ENCODE measurements around the gene SRPRB.

SRPRB gene

DNA sequence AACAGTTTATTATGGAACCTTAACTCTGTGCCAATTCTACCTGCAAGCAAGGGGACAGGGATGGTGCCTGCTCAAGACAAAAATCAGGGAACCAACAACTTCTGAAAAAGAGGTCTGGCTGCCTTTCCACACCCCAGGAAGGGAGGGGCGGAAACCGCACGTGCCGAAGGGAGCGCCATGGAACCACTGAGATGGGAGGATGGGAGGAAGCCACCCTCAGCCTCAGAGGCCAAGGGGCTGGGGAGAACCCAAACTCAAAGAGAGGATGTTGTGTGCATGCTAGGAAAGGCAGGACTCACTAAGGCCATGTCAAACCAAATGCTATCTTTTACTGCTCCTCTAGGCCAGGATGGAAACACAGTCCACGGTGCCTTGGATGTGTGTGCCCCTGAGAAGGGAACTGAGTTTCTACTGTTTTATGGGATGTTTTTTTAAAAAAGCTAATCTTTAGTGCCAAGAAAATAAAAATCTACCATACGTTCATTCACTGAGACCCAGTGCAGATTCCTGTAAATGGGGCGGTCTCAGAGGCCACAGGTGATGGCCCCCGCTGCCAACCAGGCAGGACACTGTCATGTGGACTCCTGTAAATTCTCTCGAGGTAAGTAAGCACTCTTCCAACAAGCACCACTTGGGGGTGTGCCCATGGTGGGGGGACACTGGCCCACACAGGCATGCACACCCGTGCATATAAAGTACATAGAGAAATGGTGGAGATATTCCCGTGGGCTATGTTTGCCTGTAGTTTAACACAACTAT, 20.5 kb downstream of the SRPRB start:
- no peak overlapping the region for H3K4me3 ChIP-seq (ENCODE audit: low read depth, low read length)
- no peak for DNase-seq (ENCODE audit: low read depth)
- TF ChIP-seq, protein P1, sequence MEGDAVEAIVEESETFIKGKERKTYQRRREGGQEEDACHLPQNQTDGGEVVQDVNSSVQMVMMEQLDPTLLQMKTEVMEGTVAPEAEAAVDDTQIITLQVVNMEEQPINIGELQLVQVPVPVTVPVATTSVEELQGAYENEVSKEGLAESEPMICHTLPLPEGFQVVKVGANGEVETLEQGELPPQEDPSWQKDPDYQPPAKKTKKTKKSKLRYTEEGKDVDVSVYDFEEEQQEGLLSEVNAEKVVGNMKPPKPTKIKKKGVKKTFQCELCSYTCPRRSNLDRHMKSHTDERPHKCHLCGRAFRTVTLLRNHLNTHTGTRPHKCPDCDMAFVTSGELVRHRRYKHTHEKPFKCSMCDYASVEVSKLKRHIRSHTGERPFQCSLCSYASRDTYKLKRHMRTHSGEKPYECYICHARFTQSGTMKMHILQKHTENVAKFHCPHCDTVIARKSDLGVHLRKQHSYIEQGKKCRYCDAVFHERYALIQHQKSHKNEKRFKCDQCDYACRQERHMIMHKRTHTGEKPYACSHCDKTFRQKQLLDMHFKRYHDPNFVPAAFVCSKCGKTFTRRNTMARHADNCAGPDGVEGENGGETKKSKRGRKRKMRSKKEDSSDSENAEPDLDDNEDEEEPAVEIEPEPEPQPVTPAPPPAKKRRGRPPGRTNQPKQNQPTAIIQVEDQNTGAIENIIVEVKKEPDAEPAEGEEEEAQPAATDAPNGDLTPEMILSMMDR (IDR thresholded peaks at IDR 0.05; ENCODE audit: low read depth, low read length, missing control alignments) = no peak

GRCh38 chr3:133827136-133827535, 21.5 kb downstream of the SRPRB start:
- H3K4me3 ChIP-seq (ENCODE audit: low read depth, low read length) = no peak overlapping the region
- TF ChIP-seq, protein P1 (IDR thresholded peaks at IDR 0.05; ENCODE audit: low read depth, low read length, missing control alignments) = no peak
- DNase-seq (ENCODE audit: low read depth) = no peak

GRCh38 chr3:133827684-133828083, 22.1 kb downstream of the SRPRB start:
- DNase-seq (ENCODE audit: low read depth) = no peak
- TF ChIP-seq, protein P1 (IDR thresholded peaks at IDR 0.05; ENCODE audit: low read depth, low read length, missing control alignments) = no peak
- H3K4me3 ChIP-seq (ENCODE audit: low read depth, low read length) = no peak overlapping the region

DNA sequence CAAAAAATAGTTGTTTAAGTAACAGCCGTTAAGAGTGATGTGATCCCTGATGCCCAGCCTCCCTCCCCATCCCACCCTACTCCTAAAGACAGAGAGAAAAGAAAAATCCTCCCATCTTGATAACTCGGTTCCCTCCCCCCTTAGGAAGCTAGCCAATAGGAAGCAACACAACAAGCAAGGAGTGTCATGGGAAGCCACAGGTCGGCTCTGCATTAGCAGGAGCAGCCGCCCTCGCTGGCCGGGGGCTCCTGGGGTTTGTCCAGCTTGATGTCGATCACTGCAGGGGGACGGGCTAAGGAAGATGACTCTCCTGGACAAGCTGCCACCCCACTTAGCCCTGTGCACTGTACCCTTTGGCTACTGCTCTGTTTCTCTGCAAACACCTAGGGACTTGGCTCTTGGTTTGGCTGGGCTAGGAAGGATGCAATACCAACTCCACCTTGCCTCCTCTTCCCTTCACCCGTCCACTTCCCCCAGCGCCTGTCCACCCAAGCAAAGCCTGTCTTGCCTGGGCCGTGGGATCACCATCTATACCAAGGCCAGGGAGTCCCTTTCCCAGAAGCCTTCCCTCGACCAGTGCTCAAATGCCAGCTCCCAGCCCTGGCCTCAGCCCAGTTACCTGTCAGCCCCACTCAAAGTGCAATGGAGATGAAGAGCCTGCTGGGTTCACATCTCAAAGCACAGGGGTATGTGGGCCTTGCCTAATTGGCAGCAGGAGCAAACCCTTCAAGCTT, 23.1 kb downstream of the SRPRB start:
- no peak for DNase-seq (ENCODE audit: low read depth)
- H3K4me3 ChIP-seq (ENCODE audit: low read depth, low read length) = no peak overlapping the region
- TF ChIP-seq, protein P1 (IDR thresholded peaks at IDR 0.05; ENCODE audit: low read depth, low read length, missing control alignments) = no peak

GRCh38 chr3:133829310-133829707, 23.7 kb downstream of the SRPRB start:
- H3K4me3 ChIP-seq (ENCODE audit: low read depth, low read length) = no peak overlapping the region
- no peak for DNase-seq (ENCODE audit: low read depth)
- TF ChIP-seq, protein P1 (IDR thresholded peaks at IDR 0.05; ENCODE audit: low read depth, low read length, missing control alignments) = no peak

GRCh38 chr3:133830071-133830470, 24.5 kb downstream of the SRPRB start:
- no peak overlapping the region for H3K4me3 ChIP-seq (ENCODE audit: low read depth, low read length)
- TF ChIP-seq, protein P1 (IDR thresholded peaks at IDR 0.05; ENCODE audit: low read depth, low read length, missing control alignments) = no peak
- no peak for DNase-seq (ENCODE audit: low read depth)
